ENCODE data around the gene ARHGAP26. TPM values are rescaled to one million over a fixed set of nuclear protein-coding genes. Genes with fewer than 3 reads are reported as not detected.

ARHGAP26 gene
- total RNA-seq, 2 experiments from 2014 or later, result 17.0 to 19.5 TPM

DNA sequence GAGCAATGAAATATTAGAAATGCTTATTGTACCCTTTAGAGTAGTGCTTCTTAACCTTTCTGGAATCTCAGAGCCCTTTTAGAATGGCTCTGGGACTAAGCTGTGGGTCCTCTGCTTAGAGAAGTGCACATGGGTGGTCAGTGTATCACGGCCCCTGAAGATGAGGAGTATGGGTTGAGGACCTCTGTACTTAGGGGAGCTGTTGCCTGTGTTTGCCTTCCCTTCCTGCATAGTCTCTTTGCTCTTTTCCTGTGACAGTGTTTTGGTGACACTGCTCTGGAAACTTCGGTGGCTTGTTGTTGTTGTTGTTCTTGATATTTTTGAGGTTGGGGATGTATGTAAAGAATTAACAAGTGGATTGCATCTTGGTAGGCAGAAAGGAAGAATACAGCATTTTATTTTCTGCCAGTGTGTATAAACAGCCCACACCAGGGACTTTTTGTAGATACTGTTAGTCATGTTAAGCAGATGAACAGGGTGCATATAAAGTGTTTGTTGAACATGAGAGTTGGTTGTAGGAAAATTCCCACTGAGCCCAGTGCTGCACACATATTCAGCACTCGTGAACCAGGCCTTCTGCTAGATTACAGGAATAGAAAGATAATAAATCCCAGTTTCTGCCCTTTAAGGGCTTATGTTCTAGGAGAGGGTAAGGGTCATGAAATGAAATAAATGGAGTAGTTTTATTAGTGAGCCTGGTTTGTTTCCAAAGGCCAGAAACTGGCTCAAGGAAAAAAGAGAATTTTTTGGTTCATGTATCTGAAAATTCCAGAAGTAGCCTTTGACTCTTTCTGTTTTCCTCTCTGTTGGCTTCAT lies 199.7 kb downstream of the ARHGAP26 start:
- intact Hi-C loops (cut with micrococcal nuclease), result no loop called here
- H3K27ac Mint-ChIP-seq, result no peak overlapping the region
- H3K27me3 Mint-ChIP-seq (ENCODE audit: low read depth), result no peaks in the 10 kb centered on the region
- peaks cover 23% of the 10 kb centered on the region for H3K4me1 Mint-ChIP-seq (ENCODE audit: low read depth)
- H3K36me3 Mint-ChIP-seq (ENCODE audit: low read depth), result peaks cover 1% of the 10 kb centered on the region
- no peak overlapping the region for H3K4me3 Mint-ChIP-seq
- DNase-seq, result no peak
- no peaks in the 10 kb centered on the region for H3K9me3 Mint-ChIP-seq
- CTCF ChIA-PET, result interaction anchor here (1.3 kb wide), 1 partner anchor 48 kb away, joined by 4 read pairs; no protein-coding TSS in a partner anchor

- CTCF ChIA-PET, result no interaction called here
- Mint-ChIP-seq H3K36me3 (ENCODE audit: low read depth) (peaks cover 2% of the 10 kb centered on the region), H3K27me3 (ENCODE audit: low read depth) (no peaks in the 10 kb centered on the region), H3K9me3 (no peaks in the 10 kb centered on the region), H3K4me1 (ENCODE audit: low read depth) (peaks cover 25% of the 10 kb centered on the region), H3K27ac (no peak overlapping the region), H3K4me3 (no peak overlapping the region)
- intact Hi-C loops (cut with micrococcal nuclease), result no loop called here
- DNase-seq, result no peak
Observed at GRCh38 chr5:142970440-142971030, 200.4 kb downstream of the ARHGAP26 start.

- Mint-ChIP-seq H3K27me3 (ENCODE audit: low read depth) (no peaks in the 10 kb centered on the region), H3K36me3 (ENCODE audit: low read depth) (peaks cover 2% of the 10 kb centered on the region), H3K9me3 (no peaks in the 10 kb centered on the region), H3K4me3 (no peak overlapping the region), H3K4me1 (ENCODE audit: low read depth) (peaks cover 26% of the 10 kb centered on the region), H3K27ac (no peak overlapping the region)
- intact Hi-C loops (cut with micrococcal nuclease), result no loop called here
- no peak for DNase-seq
- CTCF ChIA-PET, result no interaction called here
Observed at GRCh38 chr5:142971303-142972013, 201.3 kb downstream of the ARHGAP26 start.

- H3K4me1 Mint-ChIP-seq (ENCODE audit: low read depth), result peaks cover 32% of the 10 kb centered on the region
- no peaks in the 10 kb centered on the region for H3K27me3 Mint-ChIP-seq (ENCODE audit: low read depth)
- no peak for DNase-seq
- CTCF ChIA-PET, result no interaction called here
- H3K27ac Mint-ChIP-seq, result no peak overlapping the region
- intact Hi-C loops (cut with micrococcal nuclease), result no loop called here
- H3K4me3 Mint-ChIP-seq, result no peak overlapping the region
- H3K36me3 Mint-ChIP-seq (ENCODE audit: low read depth), result peaks cover 2% of the 10 kb centered on the region
- H3K9me3 Mint-ChIP-seq, result no peaks in the 10 kb centered on the region
Observed at GRCh38 chr5:142972064-142972570, 201.9 kb downstream of the ARHGAP26 start.

DNA sequence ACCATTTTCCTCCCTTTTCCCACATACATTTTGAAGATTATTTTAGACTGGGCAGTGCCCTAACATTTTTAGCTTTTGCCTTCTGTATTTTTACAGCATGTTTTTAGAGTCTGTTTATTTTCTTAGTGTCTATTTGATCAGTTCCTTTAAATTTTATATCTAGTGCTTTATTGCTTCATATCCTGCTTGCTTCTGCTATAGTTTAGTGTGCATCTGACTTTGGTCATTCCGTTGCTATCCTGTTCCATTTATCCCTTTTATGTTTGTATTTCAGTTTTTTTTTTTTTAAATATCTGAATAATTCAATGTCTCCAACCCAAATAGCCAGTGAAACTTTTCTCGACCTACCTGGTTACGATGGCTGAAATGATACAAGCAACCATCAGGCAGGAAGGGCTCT lies 203.8 kb downstream of the ARHGAP26 start:
- H3K9me3 Mint-ChIP-seq, result no peaks in the 10 kb centered on the region
- H3K4me1 Mint-ChIP-seq (ENCODE audit: low read depth), result peaks cover 49% of the 10 kb centered on the region
- CTCF ChIA-PET, result interaction anchor here (1.2 kb wide), 1 partner anchor 52 kb away, joined by 3 read pairs; no protein-coding TSS in a partner anchor
- no peak overlapping the region for H3K4me3 Mint-ChIP-seq
- H3K27me3 Mint-ChIP-seq (ENCODE audit: low read depth), result no peaks in the 10 kb centered on the region
- H3K27ac Mint-ChIP-seq, result no peak overlapping the region
- peaks cover 2% of the 10 kb centered on the region for H3K36me3 Mint-ChIP-seq (ENCODE audit: low read depth)
- intact Hi-C loops (cut with micrococcal nuclease), result no loop called here
- no peak for DNase-seq

DNA sequence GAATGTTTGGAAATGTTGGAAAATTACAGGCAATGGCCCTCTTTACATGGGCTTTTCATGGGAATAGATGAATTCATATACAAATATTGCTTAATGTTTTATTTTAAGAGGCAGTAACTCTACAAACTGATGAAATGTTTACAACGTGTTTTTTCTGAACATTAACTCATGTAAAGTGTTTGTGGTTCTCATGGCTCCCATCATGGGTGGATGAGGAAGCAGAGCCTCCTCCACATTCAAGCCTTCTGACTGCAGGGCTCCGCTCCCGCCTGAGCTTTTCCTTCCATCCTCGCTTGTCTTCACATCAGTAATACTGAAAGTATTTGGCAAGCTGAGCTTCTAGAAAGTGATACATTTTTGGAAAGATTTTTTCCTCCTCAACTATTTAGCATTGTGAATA lies 204.2 kb downstream of the ARHGAP26 start:
- H3K4me3 Mint-ChIP-seq, result no peak overlapping the region
- no peaks in the 10 kb centered on the region for H3K9me3 Mint-ChIP-seq
- DNase-seq, result no peak
- H3K27me3 Mint-ChIP-seq (ENCODE audit: low read depth), result no peaks in the 10 kb centered on the region
- intact Hi-C loops (cut with micrococcal nuclease), result no loop called here
- H3K4me1 Mint-ChIP-seq (ENCODE audit: low read depth), result peaks cover 53% of the 10 kb centered on the region
- H3K36me3 Mint-ChIP-seq (ENCODE audit: low read depth), result peaks cover 2% of the 10 kb centered on the region
- CTCF ChIA-PET, result interaction anchor here (1.2 to 2.0 kb wide), 2 partner anchors 28 to 52 kb away, joined by 3 to 7 read pairs; no protein-coding TSS in a partner anchor
- H3K27ac Mint-ChIP-seq, result no peak overlapping the region

- CTCF ChIA-PET, result no interaction called here
- Mint-ChIP-seq H3K27me3 (ENCODE audit: low read depth) (no peaks in the 10 kb centered on the region), H3K36me3 (ENCODE audit: low read depth) (peaks cover 3% of the 10 kb centered on the region), H3K4me3 (no peak overlapping the region), H3K27ac (no peak overlapping the region), H3K9me3 (no peaks in the 10 kb centered on the region), H3K4me1 (ENCODE audit: low read depth) (peaks cover 48% of the 10 kb centered on the region)
- DNase-seq, result no peak
- intact Hi-C loops (cut with micrococcal nuclease), result no loop called here
Observed at GRCh38 chr5:142976861-142977260, 206.7 kb downstream of the ARHGAP26 start.

- H3K27me3 Mint-ChIP-seq (ENCODE audit: low read depth), result no peaks in the 10 kb centered on the region
- H3K4me1 Mint-ChIP-seq (ENCODE audit: low read depth), result peaks cover 49% of the 10 kb centered on the region
- CTCF ChIA-PET, result interaction anchor here (0.7 kb wide), 1 partner anchor 56 kb away, joined by 3 read pairs; no protein-coding TSS in a partner anchor
- peak overlapping the region; percentile 8 for H3K4me3 Mint-ChIP-seq
- peaks cover 3% of the 10 kb centered on the region for H3K36me3 Mint-ChIP-seq (ENCODE audit: low read depth)
- DNase-seq, result peak; percentile 73
- intact Hi-C loops (cut with micrococcal nuclease), result loop anchor here (2.0 kb wide), 1 partner anchor 19 kb away; no protein-coding TSS in a partner anchor
- H3K9me3 Mint-ChIP-seq, result no peaks in the 10 kb centered on the region
- H3K27ac Mint-ChIP-seq, result peak overlapping the region; percentile 81
Observed at GRCh38 chr5:142977363-142978051, 207.3 kb downstream of the ARHGAP26 start.

- H3K4me1 Mint-ChIP-seq (ENCODE audit: low read depth), result peaks cover 53% of the 10 kb centered on the region
- H3K36me3 Mint-ChIP-seq (ENCODE audit: low read depth), result peaks cover 3% of the 10 kb centered on the region
- CTCF ChIA-PET, result interaction anchor here (0.6 kb wide), 1 partner anchor 427 kb away, joined by 4 read pairs; no protein-coding TSS in a partner anchor
- H3K9me3 Mint-ChIP-seq, result no peaks in the 10 kb centered on the region
- no peaks in the 10 kb centered on the region for H3K27me3 Mint-ChIP-seq (ENCODE audit: low read depth)
- peak overlapping the region; percentile 81 for H3K27ac Mint-ChIP-seq
- no peak overlapping the region for H3K4me3 Mint-ChIP-seq
- DNase-seq, result no peak
- intact Hi-C loops (cut with micrococcal nuclease), result loop anchor here (2.0 kb wide), 1 partner anchor 19 kb away; no protein-coding TSS in a partner anchor
Observed at GRCh38 chr5:142978252-142978651, 208.1 kb downstream of the ARHGAP26 start.

- H3K4me1 Mint-ChIP-seq (ENCODE audit: low read depth), result peaks cover 53% of the 10 kb centered on the region
- CTCF ChIA-PET, result interaction anchor here (0.6 kb wide), 1 partner anchor 427 kb away, joined by 4 read pairs; no protein-coding TSS in a partner anchor
- no peaks in the 10 kb centered on the region for H3K9me3 Mint-ChIP-seq
- DNase-seq, result no peak
- H3K27ac Mint-ChIP-seq, result no peak overlapping the region
- H3K4me3 Mint-ChIP-seq, result no peak overlapping the region
- no peaks in the 10 kb centered on the region for H3K27me3 Mint-ChIP-seq (ENCODE audit: low read depth)
- peaks cover 3% of the 10 kb centered on the region for H3K36me3 Mint-ChIP-seq (ENCODE audit: low read depth)
- intact Hi-C loops (cut with micrococcal nuclease), result loop anchor here (2.0 kb wide), 1 partner anchor 18 kb away; no protein-coding TSS in a partner anchor
Observed at GRCh38 chr5:142978726-142979125, 208.5 kb downstream of the ARHGAP26 start.

DNA sequence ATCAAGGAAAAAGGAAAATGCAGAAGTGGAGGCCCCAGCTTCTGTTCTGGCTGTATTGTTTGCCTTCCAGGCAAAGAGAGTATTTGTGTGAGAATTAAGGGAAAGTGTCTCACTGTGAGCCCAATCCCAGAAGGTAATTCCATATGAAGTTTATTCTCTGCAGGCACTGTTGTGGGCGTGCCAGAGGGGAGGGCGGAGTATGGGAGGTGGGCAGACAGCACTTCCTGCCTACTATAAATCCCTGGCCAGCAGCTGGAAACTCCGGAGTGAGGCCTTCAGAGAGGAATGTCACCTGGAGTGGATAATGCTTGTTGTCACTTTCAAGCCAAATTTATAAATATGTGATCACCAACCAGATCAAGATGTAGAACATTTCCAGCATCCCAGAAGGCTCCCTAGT lies 209.5 kb downstream of the ARHGAP26 start:
- CTCF ChIA-PET, result no interaction called here
- H3K27ac Mint-ChIP-seq, result no peak overlapping the region
- intact Hi-C loops (cut with micrococcal nuclease), result loop anchor here (2.0 kb wide), 1 partner anchor 17 kb away; no protein-coding TSS in a partner anchor
- H3K9me3 Mint-ChIP-seq, result no peaks in the 10 kb centered on the region
- H3K4me3 Mint-ChIP-seq, result no peak overlapping the region
- H3K36me3 Mint-ChIP-seq (ENCODE audit: low read depth), result peaks cover 3% of the 10 kb centered on the region
- H3K27me3 Mint-ChIP-seq (ENCODE audit: low read depth), result no peaks in the 10 kb centered on the region
- no peak for DNase-seq
- H3K4me1 Mint-ChIP-seq (ENCODE audit: low read depth), result peaks cover 54% of the 10 kb centered on the region
